ENCODE measurements around the gene SLC29A1.
A peak's percentile ranks its signal among the peaks of the same experiment; 100 is the strongest.

SLC29A1 gene

DNA sequence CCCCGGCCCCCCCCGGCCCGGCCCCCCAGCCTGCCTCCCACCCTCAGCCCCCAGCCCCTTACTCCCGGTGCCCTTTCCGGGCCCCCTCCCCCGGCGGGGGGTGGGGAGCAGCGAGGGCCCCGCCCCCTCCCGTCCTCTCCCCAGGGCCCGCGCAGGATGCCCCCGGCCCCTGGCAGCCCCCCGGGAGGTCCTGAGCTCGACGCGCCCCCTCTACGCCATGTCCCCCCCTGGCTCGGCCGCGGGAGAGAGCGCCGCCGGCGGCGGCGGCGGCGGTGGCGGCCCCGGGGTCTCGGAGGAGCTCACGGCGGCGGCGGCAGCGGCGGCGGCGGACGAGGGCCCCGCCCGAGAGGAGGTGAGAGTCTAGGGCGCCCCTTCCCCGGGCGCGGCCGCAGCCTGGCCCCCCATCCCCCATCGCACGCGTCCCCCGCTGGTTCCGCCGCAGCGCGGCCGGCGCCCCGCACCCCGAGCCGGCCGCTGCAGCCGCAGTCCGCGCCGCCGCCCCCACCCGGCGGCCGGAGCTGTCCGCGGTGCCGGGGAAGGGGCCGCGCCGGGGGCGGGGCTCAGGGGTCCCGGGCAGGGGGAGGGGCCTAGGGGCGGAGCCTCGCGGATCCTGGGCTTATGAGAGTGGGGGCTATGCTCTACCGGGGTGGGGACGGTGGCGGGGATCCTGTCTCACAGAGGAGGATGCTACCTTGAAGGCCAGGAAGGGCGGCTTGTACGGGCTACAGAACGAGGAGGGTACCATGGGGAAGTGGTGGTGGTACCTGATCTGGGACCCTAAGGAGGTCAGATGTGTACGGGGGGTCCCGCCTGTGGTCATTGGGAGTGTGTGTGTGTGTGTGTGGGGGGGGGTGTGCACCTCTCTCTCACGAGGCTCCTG is 47.4 kb downstream of the SLC29A1 start:
- DNase-seq, result peak; percentile 26

- DNase-seq, result no peak
Measured at GRCh38 chr6:44271406-44271723, 48.0 kb downstream of the SLC29A1 start.

DNA sequence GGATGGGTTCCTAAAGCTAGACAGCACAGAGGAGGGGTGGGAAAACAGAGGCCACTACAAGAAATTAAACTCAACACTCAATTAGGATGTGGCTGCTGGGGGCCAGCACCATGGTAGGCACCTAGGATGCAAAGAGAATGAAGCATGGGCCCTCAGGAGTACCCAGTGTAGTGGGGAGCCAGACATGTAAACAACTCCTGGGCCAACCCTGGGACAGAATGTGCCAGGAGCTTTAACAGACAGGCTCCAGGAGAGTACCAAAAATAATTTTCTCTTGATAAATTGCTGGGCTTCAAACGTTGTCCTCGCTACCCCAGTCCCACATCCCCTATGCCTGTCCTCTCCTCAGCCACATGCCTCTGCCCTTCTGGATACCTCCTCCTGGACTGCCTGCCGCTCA is 48.5 kb downstream of the SLC29A1 start:
- no peak for DNase-seq

GRCh38 chr6:44272529-44272928 is 49.1 kb downstream of the SLC29A1 start:
- DNase-seq, result no peak

GRCh38 chr6:44272999-44273566 is 49.7 kb downstream of the SLC29A1 start:
- DNase-seq, result no peak

DNA sequence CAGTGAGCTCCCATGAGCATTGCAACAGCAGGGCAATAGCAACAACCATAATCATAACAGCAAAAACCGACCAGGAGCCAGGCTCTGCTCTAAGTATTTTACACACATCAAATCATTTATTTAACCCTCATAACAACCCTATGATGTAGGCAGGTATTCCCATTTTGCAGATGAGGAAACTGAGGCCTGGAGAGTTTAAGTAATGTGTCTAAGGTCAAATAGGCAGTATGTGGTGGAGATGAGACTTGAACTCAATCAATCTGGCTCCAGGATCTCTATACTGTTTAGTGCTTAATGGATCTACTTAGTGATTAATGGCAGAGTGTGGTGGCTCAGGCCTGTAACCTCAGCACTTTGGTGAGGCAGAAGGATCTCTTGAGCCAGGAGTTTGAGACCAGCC is 50.2 kb downstream of the SLC29A1 start:
- no peak for DNase-seq

DNA sequence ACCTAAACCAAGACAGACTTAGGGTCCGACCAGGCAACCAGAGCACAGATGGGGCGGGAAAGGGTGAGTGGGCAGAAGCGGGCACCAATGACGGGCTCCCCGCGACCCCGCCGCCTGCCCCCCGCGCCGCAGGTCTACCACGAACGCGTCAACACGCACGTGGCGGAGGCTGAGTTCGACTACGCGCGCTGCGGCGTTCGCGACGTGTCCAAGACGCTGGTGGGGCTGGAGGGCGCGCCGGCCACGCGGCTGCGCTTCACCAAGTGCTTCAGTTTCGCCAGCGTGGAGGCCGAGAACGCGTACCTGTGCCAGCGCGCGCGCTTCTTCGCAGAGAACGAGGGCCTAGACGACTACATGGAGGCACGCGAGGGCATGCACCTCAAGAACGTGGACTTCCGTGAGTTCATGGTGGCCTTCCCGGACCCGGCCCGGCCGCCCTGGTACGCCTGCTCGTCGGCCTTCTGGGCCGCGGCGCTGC is 51.9 kb downstream of the SLC29A1 start:
- DNase-seq, result no peak

DNA sequence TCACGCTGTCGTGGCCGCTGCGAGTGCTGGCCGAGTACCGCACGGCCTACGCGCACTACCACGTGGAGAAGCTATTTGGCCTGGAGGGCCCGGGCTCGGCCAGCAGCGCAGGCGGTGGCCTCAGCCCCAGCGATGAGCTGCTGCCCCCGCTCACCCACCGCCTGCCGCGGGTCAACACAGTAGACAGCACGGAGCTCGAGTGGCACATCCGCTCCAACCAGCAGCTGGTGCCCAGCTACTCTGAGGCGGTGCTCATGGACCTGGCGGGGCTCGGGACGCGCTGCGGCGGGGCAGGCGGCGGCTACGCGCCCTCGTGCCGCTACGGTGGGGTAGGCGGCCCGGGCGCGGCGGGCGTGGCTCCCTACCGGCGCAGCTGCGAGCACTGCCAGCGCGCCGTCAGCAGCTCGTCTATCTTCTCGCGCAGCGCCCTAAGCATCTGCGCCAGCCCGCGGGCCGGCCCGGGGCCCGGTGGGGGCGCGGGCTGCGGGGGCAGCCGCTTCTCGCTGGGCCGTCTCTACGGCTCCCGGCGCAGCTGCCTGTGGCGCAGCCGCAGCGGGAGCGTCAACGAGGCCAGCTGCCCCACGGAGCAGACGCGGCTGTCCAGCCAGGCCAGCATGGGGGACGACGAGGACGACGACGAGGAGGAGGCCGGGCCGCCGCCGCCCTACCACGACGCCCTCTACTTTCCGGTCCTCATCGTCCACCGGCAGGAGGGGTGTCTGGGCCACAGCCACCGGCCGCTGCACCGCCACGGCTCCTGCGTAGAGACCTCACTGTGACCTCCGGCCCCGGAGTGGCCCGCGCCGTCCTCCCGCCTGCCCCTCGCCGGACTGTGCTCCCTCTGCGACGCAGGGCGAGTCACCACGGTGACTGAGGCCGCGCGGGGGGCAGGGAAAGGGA is 52.6 kb downstream of the SLC29A1 start:
- DNase-seq, result peak; percentile 33

DNA sequence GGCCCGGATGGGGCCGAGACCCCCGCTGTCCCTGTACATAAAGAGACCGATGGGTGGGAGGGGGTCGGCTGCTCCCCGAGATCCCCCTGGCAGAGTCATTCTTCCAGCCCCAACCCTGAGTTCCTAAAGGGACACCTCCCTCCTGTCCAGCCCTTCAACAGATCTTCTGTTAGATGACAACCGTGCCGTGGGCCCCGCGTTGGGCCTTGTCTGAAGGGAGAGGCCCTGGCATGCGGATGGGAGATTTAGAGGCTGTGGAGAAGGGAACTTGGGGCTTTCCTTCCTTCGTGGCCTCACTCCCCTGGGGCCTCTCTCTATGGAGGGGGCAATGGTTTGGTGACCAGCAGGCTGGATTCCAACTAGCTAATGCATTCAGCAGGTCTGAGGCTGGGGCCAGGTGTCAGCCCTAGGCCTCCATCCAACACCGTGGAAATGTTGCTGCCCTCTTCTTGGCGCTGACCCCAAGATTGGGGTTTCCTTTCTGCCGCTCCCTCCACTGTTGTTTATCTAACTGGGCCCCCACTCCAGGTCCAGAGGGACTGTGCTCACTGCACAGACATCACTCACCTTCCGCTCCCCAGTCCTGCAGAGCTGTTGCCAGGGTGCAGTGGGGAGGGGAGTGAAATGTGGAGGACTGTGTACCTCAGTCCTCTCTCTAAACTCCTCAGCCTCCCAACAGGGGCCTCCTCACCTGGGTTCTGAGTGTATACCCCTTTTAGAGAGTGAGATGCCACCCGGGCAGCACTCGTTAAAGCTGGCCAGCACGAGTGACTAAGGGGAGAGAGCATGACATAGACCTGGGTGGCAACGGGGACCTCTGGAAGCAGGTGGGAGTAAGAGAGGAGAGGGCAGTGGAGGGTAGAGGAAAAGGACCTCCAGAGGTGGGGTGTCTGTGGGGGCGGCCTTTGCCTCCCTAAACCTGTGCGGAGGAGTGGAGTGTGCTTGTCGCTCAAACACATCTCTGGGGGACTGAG is 53.6 kb downstream of the SLC29A1 start:
- DNase-seq, result no peak

DNA sequence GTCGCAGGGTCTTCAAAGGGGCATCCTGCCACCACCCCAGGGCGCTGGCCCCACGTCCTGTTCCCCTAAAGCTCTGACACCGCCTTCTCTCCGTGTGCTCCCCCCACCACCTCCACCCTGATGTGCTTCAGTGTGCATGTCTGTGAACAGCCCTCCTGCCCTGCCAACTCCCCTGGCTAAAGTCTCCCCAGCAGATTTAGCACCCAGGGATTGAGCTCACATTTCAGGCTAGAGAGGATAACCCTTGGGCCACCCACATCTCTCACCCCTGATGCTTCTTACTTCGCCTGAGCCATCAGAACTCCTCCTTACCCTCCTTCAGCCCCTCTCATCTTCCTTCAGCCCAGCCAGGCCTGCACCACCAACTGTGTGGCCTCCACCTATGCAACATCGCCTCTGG is 54.4 kb downstream of the SLC29A1 start:
- no peak for DNase-seq

- DNase-seq, result no peak
Measured at GRCh38 chr6:44278315-44278714, 54.9 kb downstream of the SLC29A1 start.

DNA sequence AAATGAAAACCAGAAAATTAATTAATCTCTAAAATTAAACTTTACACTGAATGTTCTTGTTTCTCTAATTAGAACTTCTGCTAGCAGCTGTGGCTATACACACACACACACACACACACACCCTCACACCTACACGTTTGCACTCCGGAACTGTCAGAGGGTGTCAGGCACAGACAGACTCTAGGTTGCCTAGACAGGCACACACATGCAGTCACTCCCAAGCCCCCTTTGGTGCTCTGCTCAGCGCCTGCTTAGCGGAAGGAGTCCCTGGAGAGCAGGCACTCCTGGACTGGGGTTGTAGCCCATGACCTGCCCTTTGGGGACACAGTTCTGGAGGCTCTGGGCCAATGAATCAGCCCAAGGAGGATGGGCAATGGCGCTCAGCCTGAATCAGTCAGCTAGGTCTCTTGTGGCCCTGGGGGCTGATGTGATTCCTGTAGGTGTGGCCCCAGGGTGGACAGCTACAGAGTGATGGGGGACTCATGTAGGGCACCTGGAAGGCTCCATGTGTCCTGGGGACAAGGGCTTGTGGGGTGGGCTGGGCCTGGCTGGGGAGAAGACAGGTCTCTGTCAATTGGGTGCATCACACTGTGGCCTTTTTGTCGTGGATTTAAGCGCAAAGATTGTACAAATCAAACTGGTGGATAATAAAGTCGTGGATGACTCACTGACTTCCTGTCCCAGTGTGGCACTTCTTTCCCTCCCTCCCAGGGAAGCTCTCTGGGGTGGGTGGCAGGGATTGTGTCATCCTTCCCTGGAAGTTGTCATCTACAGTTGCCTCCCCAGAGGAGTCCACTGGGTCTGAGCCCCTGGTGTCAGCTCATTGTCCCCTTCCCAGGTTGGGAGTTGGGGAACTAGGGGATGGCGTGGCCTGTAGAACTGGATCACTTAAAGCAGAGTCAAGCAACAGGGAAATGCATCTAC is 55.6 kb downstream of the SLC29A1 start:
- DNase-seq, result no peak
